ENCODE results near the gene MEAF6.

The MEAF6 gene

DNA sequence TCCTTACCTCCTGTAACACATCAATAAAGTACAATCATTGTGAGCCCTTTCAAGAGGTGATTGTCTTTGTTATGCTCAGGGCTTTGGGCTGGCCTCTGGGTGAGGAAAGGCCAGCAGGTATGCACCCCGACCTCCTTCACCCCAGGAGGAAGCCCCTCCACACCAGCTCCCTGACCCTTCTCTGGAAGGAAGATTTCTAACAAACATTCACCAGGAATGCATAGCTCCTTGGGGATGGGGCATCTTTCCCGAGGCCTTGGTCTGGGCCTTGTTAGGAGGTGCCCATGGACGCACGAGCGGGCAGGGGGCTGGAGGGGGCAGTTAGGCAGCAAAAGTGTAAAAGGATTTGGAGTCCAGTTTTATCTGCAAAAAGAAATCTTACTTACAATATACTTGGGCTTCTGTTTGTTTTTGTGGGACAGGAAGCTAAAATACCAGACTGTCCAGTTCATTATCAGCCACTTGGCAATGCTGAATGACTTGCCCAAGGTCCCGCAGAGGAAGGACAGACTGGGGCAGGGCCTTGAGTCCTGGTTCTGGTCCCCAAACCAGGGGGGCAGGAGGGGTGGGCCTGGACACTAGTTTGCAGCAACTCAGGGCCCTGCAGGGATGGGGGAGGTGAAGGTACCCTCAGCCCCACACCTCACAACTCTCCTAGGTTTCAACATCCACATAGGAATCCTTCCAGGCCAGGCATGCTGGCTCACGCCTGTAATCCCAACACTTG lies 30.1 kb downstream of the MEAF6 start:
- DNase-seq (ENCODE audit: low spot score): no peak

DNA sequence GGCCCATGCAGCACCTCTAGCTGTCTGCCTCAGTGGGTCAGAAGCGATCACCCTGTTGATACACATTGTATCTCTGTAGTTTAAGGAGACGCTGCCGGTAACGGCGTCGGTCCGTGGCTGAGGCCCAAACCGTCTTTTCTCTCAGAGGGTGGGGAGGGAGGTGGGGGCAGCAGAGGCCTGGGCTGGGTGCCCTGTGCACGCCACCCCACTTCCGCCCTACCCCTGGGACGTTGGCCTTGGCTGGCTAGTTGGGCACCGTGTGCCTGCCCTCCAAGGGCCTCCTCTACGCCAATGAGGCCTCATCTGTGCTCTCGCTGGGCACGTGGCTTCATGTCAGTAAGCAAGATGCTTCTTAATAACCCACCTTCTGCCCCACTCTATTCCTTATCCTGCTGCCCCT lies 30.8 kb downstream of the MEAF6 start:
- DNase-seq (ENCODE audit: low spot score): no peak

DNA sequence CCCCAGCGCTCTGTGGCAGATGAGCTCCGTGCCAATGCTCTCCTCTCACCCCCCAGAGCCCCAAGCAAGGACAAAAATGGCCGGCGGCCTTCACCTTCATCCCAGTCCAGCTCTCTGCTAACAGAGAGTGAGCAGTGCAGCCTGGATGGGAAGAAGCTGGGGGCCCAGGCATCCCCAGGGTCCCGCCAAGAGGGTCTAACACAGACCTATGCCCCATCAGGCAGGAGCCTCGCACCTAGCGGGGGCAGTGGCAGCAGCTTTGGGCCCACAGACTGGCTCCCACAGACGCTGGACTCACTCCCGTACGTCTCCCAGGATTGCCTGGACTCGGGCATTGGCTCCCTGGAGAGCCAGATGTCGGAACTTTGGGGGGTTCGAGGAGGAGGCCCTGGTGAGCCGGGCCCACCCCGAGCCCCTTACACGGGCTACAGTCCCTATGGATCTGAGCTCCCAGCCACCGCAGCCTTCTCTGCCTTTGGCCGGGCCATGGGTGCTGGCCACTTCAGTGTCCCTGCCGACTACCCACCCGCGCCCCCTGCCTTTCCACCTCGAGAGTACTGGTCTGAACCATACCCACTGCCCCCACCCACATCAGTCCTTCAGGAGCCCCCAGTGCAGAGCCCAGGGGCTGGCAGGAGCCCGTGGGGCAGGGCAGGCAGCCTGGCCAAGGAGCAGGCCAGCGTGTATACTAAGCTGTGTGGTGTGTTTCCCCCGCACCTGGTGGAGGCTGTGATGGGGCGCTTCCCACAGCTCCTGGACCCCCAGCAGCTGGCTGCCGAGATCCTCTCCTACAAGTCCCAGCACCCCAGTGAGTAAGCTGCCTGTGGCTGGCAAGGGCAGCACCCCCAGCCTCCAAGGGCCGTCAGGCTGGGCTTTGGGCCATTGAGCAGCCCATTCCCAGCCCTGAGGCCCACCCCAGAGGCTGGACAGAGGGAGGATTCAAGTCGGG lies 31.5 kb downstream of the MEAF6 start:
- no peak for DNase-seq (ENCODE audit: low spot score)

DNA sequence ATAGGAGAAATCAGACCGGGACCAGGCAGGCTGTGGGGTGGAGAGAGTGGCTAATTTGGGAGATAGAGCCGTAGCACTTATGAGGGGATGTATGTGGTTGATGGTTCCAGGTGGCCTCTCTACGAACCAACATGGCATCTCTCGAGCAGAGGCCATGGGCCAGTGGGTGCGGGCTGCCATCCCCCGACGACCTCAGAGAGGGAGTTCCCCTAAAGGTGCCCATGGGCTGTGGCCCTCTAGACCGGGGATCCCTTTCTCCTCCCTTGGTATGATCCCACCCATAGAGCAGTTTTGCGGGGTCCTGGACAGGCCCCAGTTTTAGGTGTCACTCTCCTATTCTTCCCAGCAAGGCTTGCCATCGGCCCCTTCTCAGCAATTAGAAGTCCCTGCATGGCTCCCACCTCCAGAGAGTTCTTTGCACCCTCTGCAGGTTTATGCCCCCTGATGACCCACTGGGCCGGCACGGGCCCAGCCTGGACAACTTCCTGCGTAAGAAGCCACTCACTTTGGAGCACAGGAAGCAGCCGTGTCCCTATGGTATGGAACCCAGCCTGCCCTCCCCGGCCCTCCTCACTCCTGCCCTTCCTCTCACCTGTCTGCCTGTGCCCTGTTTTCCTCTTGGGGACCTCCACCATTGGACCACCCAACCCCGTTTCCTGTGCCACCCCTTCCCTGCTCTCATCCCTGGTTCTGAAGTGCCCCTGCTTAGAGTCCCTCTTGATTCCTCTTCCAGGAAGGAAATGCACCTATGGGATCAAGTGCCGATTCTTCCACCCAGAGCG lies 32.4 kb downstream of the MEAF6 start:
- no peak for DNase-seq (ENCODE audit: low spot score)

GRCh38 chr1:37481289-37482003 lies 33.1 kb downstream of the MEAF6 start:
- no peak for DNase-seq (ENCODE audit: low spot score)

- no peak for DNase-seq (ENCODE audit: low spot score)
Observed at GRCh38 chr1:37480581-37481288, 33.8 kb downstream of the MEAF6 start.

DNA sequence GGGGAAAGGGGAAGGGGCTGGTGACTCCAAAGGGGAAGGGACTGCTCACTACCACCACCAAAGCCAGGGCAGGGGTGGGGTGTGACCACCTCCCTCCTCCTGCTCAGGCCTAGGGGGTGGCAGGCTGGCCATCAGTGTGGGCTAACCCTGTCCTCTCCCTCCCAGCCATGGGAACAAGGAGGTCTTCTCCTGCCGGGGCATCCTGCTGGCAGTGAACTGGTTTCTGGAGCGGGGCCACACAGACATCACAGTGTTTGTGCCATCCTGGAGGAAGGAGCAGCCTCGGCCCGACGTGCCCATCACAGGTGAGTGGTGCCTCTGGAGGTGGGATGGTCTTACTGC lies 34.5 kb downstream of the MEAF6 start:
- DNase-seq (ENCODE audit: low spot score): no peak

- no peak for DNase-seq (ENCODE audit: low spot score)
Observed at GRCh38 chr1:37479255-37480124, 35.1 kb downstream of the MEAF6 start.

DNA sequence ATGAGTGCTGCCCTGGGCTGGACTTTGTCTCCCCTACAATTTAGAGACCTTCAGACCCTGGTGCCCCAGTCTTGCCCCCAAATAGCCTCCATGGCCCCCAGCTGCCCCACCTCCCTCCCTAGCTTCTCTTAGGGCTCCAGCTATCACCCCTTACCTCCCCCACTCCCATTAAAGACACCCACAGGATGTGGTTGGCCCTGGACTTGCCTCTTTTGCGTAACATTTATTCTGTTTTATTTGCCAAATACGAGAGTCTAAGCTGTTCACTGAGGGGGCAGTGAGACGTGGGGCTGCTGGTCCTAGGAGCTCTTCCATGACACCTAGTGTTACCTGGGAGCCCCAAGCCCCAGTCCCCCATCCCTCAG lies 35.7 kb downstream of the MEAF6 start:
- no peak for DNase-seq (ENCODE audit: low spot score)

DNA sequence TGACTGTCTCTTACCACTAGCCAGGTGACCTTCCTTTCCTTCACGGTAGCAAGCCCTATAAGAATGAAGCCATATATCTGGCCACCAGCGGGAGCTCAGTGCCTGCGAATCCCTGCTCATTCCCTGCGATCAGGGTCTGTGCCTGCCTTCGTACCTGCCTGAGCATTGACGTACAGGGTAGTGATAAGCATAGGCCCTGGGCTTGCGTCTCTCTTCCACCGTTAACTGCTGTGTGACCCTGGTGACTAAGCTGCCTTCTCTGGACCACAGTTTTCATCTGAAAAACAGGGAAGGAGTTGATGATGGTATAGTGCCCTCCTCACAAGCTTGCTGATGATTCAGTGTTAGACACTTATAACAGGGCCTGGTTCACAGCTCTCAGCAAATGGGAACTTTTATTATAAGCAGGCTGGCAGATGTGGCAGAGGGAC lies 36.1 kb downstream of the MEAF6 start:
- no peak for DNase-seq (ENCODE audit: low spot score)

DNA sequence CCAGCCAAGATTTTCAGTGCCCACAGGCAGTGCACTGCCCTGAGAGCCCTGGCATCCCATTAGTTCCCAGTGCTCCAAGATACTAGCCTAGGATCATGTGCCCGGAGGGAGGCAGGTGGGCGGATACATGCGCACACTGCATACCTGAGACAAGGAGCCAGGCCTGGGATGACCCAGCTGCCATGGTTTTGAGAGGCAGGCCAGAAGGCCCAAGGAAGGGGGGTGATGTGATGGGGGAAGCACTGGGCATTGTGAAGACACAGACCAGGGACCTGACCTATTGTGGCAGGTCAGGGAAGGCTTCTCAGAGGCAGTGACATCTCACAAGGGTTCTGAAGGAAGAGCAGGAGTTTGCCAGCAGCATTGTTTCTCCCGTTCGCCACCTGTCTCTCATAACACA lies 36.6 kb downstream of the MEAF6 start:
- no peak for DNase-seq (ENCODE audit: low spot score)

- DNase-seq (ENCODE audit: low spot score): no peak
Observed at GRCh38 chr1:37477198-37477931, 37.2 kb downstream of the MEAF6 start.

DNA sequence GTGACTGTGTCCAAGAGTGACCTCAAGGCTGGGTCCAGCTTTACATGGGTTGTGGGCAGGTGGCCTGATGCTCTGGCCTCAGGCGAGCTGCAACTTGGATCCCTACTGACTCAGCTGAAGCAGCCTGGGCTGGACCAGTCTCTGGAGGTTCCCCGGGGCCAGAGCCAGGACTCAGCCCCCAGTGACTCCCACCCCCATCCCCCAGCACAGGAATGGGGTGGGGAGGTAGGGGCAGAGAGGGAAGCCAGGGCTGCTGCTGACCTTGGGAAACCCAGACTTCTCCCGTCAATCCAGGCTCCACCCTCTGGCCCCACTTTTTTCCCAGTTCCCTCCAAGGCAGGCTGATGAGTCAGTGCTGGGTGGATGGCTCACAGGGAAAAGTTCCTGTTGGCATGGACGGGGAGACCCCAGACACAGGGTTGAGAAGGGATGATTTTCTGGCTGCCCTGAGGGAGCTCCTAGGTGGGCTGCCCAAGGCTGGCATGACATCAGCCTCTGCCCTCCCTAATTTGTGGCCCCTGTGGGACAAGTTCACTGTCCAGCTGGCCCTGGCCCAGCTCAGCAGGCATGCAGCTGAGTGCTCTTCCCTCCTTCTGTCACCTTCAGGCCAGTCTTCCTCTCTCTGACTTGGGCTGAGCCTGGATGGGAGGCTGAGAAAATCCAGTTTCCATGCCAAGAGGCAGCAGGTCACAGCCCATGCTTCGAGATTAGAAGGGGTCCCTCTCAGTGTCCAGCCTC lies 37.9 kb downstream of the MEAF6 start:
- no peak for DNase-seq (ENCODE audit: low spot score)

GRCh38 chr1:37476087-37476452 lies 38.5 kb downstream of the MEAF6 start:
- no peak for DNase-seq (ENCODE audit: low spot score)

DNA sequence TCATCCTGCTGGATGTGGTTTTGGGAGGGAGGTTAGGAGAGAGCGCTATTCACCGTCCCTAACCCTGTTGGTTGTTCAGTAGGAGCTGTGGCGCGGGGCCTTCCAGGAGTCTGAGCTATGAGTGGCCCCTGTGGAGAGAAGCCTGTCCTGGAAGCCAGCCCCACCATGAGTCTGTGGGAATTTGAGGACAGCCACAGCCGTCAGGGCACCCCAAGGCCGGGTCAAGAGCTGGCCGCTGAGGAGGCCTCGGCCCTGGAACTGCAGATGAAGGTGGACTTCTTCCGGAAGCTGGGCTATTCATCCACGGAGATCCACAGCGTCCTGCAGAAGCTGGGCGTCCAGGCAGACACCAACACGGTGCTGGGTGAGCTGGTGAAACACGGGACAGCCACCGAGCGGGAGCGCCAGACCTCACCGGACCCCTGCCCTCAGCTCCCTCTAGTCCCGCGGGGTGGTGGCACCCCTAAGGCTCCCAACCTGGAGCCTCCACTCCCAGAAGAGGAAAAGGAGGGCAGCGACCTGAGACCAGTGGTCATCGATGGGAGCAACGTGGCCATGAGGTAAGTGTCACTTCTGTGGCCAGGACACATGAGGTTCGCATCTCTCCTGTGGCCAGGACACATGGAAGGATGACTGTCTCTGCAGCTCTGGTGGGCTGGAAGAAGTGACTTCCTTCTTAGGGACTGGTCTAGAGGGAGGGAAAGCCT lies 39.0 kb downstream of the MEAF6 start:
- DNase-seq (ENCODE audit: low spot score): no peak

- DNase-seq (ENCODE audit: low spot score): peak; percentile 65
Observed at GRCh38 chr1:37474697-37475379, 39.7 kb downstream of the MEAF6 start.

DNA sequence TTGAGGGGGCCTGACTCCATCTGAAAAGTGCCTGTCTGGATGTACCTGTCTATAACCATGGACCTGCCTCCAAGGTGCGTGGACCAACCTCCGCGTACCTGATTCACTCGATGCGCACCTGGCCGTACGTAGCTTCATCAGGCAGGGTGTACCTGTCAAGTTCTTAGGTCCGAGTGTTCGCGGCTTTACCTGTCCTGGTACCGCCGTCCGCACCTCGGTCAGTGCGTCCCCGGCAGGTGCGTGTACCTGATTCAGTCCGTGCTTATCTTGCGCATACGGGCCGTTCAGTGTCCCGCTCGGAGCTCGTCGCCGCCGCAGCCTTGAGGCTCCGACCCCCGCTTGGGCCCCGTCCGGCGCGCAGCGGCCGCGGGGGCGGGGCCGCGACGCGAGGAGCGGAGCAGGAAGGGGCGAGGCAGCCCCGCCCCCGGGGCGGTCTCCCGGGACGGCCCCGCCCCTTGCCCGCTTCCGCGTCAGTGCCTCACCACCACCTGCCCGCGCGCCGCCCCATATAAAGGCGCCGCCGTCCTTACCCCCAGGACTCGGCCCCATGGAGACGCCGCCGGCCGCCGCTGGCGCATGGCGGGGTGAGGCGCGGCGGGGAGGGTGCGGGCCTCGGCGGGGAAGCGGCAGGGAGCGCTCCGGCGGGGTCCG lies 40.4 kb downstream of the MEAF6 start, which contains the start of gene ZC3H12A:
ZC3H12A (plus strand) TSS at position 535 of the 651 bp plus-strand sequence. CDS start 917 bp downstream, outside the sequence.
- DNase-seq (ENCODE audit: low spot score): peak; percentile 98
